Adrenal gland (tissue), 12 donors: Measurements from ENCODE around the gene TMEM256. TPM values are rescaled to one million over a fixed set of nuclear protein-coding genes. Genes with fewer than 3 reads are reported as not detected.
"Not testable (repeated sequence)": the region's sequence is repeated elsewhere in the genome, so short reads cannot be mapped to it uniquely, and the experiment has no call there.

Experiments
- DNase-seq, 7 donors: peaks; one replicate each; pipeline ENCODE4 v3.0.0-alpha.2; 2019 to 2020
- H3K27ac ChIP-seq, 5 donors: fragments of 200-600 bp; sonication (generic) in 4 of 5; 1 replicate in 3 of 5; 2 replicates in 2 of 5; pipeline versions ENCODE4 v1.5.1 to v1.8.0; 2016 to 2020; ENCODE audit warnings: mild to moderate bottlenecking in 1 of 5
- H3K27me3 ChIP-seq: fragments of 200-600 bp; 2 replicates; pipeline ENCODE4 v1.8.0; 2021
- H3K36me3 ChIP-seq, 2 donors: fragments of 200-600 bp; replicated peaks in 1 of 2; 1 replicate in 1 of 2; 2 replicates in 1 of 2; pipeline versions ENCODE4 v1.5.1 to v1.8.0; 2018 to 2022
- H3K4me1 ChIP-seq, 2 donors: fragments of 200-600 bp; replicated peaks in 1 of 2; 1 replicate in 1 of 2; 2 replicates in 1 of 2; pipeline versions ENCODE4 v1.5.1 to v1.8.0; 2018 to 2021
- H3K4me3 ChIP-seq, 4 donors: fragments of 200-600 bp; sonication (generic) in 3 of 4; one replicate each; pipeline ENCODE4 v1.5.1; 2016 to 2018
- H3K9me3 ChIP-seq, 3 donors: fragments of 200-600 bp; sonication (generic) in 1 of 3; replicated peaks in 1 of 3; 1 replicate in 2 of 3; 2 replicates in 1 of 3; pipeline versions ENCODE4 v1.5.1 to v1.8.0; 2016 to 2021
- POLR2A ChIP-seq, 2 donors: fragments of 450-650 bp; IDR thresholded peaks; one replicate each; pipeline ENCODE4 v1.6.1; 2017; ENCODE audit warnings: antibody characterized with exemption in 2 of 2, mild to moderate bottlenecking in 2 of 2, moderate library complexity in 1 of 2
- WGBS, 4 donors: extraction: QIAGEN DNeasy Blood & Tissue Kit in 2 of 4; methylation state at CpG; one replicate each; pipeline versions ENCODE4 v1.1.5 to v1.1.7; 2013 to 2017; 5-methylcytosine and 5-hydroxymethylcytosine counted together
- intact Hi-C, 2 donors: fragments of 100-400 bp; cut with DNase I; formaldehyde crosslinking; loops; one replicate each; pipeline versions ENCODE4 v1.14.1 to v1.15.0; 2022 to 2023
- polyA plus RNA-seq, 3 donors: library from polyadenylated mRNA; stranded (reverse); fragments of 200-250 nt in 2 of 3; fragments of 350-450 nt in 1 of 3; fragmentation: Illumina TruSeq in 1 of 3; extraction: RNeasy Lipid Tissue Mini Kit (QIAGEN cat#74804) in 1 of 3; gene quantifications; one replicate each; pipeline ENCODE4 v1.2.3, GENCODE V29; 2013 to 2014
- total RNA-seq, 9 donors: library from RNA; depleted of rRNA in 4 of 9; stranded (reverse); fragments of >200 nt in 4 of 9; fragments of 120-200 nt in 1 of 9; fragmentation: NEBNext Ultra II Directional in 1 of 9; extraction: Animal tissue kit (Norgen Biotek cat#: 25700) in 1 of 9; gene quantifications; one replicate each; pipeline versions ENCODE4 v1.1.0 to v1.2.4, GENCODE V29; 2013 to 2023
- TF ChIP-seq, protein P1 (sequence below), 6 experiments: fragments of 450-650 bp in 4 of 6; fragments of 200-600 bp in 2 of 6; sonication (generic) in 1 of 6; IDR thresholded peaks; 1 replicate in 5 of 6; 2 replicates in 1 of 6; pipeline versions ENCODE4 v1.5.1 to v1.8.0; 2016 to 2021; ENCODE audit warnings: antibody characterized with exemption in 6 of 6, mild to moderate bottlenecking in 2 of 6, moderate library complexity in 1 of 6
- donor health status: healthy with polysubstance abuse.
- donor health status: Bipolar disorder and iron deficiency.
- donor health status: DM: yes; HTN: yes; CAD: no.
- donor health status: DM: no; HTN: no; CAD: no.
- donor health status: DM: no; HTN: no; CAD: no.
- donor health status: DM: yes; HTN: yes; CAD: no.

TMEM256 gene
- total and polyA plus RNA-seq, 12 donors = 48.5 to 334 (median 93.2) TPM

DNA sequence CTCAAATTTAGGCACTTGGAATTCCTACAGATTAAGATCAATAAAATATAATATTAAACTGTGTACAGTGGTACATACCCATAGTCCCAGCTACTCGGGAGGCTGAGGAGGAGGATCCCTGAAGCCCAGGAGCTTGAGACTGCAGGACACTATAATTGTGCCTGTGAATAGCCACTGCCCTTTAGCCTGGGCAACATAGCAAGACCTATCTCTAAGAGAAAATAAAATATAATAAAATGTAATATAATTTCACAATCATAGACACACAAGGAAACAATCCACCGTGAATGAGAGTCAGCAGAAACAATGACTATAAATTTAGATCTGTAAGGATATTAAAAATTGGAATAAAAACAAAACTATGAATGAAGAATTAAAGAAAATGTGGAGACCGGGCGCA lies 33.0 kb downstream of the TMEM256 start:
- DNase-seq = no peak
- no peak overlapping the region for H3K4me3 ChIP-seq
- no peaks in the 10 kb centered on the region for H3K4me1 ChIP-seq
- TF ChIP-seq POLR2A (IDR thresholded peaks at IDR 0.05) = no peak
- TF ChIP-seq, protein P1, sequence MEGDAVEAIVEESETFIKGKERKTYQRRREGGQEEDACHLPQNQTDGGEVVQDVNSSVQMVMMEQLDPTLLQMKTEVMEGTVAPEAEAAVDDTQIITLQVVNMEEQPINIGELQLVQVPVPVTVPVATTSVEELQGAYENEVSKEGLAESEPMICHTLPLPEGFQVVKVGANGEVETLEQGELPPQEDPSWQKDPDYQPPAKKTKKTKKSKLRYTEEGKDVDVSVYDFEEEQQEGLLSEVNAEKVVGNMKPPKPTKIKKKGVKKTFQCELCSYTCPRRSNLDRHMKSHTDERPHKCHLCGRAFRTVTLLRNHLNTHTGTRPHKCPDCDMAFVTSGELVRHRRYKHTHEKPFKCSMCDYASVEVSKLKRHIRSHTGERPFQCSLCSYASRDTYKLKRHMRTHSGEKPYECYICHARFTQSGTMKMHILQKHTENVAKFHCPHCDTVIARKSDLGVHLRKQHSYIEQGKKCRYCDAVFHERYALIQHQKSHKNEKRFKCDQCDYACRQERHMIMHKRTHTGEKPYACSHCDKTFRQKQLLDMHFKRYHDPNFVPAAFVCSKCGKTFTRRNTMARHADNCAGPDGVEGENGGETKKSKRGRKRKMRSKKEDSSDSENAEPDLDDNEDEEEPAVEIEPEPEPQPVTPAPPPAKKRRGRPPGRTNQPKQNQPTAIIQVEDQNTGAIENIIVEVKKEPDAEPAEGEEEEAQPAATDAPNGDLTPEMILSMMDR (IDR thresholded peaks at IDR 0.05) = no peak
- H3K27me3 ChIP-seq = no peaks in the 10 kb centered on the region
- no peak overlapping the region for H3K27ac ChIP-seq
- WGBS, 4 donors = 78 to 90% (median 82%) methylated on average over 4 of the region's 4 CpGs
- intact Hi-C loops = no loop called here
- H3K9me3 ChIP-seq = no peaks in the 10 kb centered on the region
- H3K36me3 ChIP-seq = no peaks in the 10 kb centered on the region

- WGBS, 4 donors = 75 to 83% (median 79%) methylated on average over 5 of the region's 5 CpGs
- intact Hi-C loops = no loop called here
Observed at GRCh38 chr17:7369825-7370224, 34.1 kb downstream of the TMEM256 start.

DNA sequence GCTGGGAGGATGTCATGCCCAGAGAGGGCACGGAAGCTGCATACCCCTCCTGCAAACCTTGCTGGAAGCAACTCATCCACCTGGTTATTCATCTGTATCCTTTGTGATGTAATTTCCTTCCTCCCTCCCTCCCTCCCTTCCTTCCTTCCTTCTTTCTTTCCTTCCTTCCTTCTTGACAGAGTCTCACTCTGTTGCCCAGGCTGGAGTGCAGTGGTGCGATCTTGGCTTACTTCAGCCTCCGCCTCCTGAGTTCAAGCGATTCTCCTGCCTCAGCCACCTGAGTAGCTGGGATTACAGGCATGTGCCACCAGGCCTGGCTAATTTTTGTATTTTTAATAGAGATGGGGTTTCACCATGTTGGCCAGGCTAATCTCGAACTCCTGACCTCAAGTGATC lies 35.3 kb downstream of the TMEM256 start:
- 72 to 83% (median 81%) methylated on average over 5 of the region's 5 CpGs for WGBS, 4 donors
- intact Hi-C loops, H3K4me1 ChIP-seq, H3K4me3 ChIP-seq, H3K27me3 ChIP-seq, H3K27ac ChIP-seq, H3K9me3 ChIP-seq, H3K36me3 ChIP-seq, DNase-seq: not testable (repeated sequence)

More at GRCh38 chr17:7369825-7370224, 34.1 kb downstream of the TMEM256 start:
- no peak for DNase-seq
- TF ChIP-seq POLR2A (IDR thresholded peaks at IDR 0.05) = no peak
- TF ChIP-seq, protein P1 (IDR thresholded peaks at IDR 0.05) = no peak
- Histone ChIP-seq H3K27me3 (no peaks in the 10 kb centered on the region), H3K27ac (no peak overlapping the region), H3K9me3 (no peaks in the 10 kb centered on the region), H3K4me3 (no peak overlapping the region), H3K36me3 (no peaks in the 10 kb centered on the region), H3K4me1 (no peaks in the 10 kb centered on the region)

- TF ChIP-seq POLR2A (IDR thresholded peaks at IDR 0.05) = no peak
- TF ChIP-seq, protein P1 (IDR thresholded peaks at IDR 0.05) = no peak
- intact Hi-C loops = no loop called here
- Histone ChIP-seq H3K4me3 (no peak overlapping the region), H3K27ac (no peak overlapping the region), H3K9me3 (no peaks in the 10 kb centered on the region), H3K36me3 (no peaks in the 10 kb centered on the region), H3K27me3 (no peaks in the 10 kb centered on the region), H3K4me1 (no peaks in the 10 kb centered on the region)
- WGBS, 4 donors = 63 to 74% (median 66%) methylated on average over 13 of the region's 13 CpGs
- DNase-seq = no peak
Observed at GRCh38 chr17:7367918-7368598, 35.8 kb downstream of the TMEM256 start.

- no peak for DNase-seq
- intact Hi-C loops = no loop called here
- no peak overlapping the region for H3K27ac ChIP-seq
- no peaks in the 10 kb centered on the region for H3K4me1 ChIP-seq
- H3K27me3 ChIP-seq = no peaks in the 10 kb centered on the region
- H3K36me3 ChIP-seq = no peaks in the 10 kb centered on the region
- no peak for TF ChIP-seq POLR2A (IDR thresholded peaks at IDR 0.05)
- TF ChIP-seq, protein P1 (IDR thresholded peaks at IDR 0.05) = no peak
- 78 to 86% (median 82%) methylated on average over 6 to 8 of the region's 8 CpGs for WGBS, 4 donors
- H3K4me3 ChIP-seq = no peak overlapping the region
- H3K9me3 ChIP-seq = no peaks in the 10 kb centered on the region
Observed at GRCh38 chr17:7367083-7367482, 36.8 kb downstream of the TMEM256 start.

DNA sequence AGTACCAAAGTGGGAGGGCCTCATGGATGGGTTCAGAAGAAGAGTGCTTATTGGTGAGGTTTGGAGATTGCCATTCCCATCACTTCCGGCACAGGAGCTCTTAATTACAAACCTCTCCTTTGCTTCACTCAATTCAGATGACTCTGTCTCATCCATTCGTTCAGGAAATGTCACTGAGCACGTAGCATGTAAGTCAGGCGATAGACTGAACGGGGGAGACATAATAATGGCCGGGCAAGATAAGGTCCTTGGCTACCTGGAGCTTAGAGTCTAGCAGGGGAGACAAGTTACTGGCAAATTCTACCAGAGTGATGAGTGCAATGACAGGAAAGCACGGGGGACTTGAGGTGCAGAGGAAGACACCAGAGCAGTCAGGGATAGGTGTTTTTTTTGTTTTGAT lies 37.9 kb downstream of the TMEM256 start:
- 79 to 90% (median 80%) methylated on average over 6 of the region's 7 CpGs for WGBS, 4 donors
- H3K27ac ChIP-seq = not testable (repeated sequence)

More for the DNA sequence above, 37.9 kb downstream of the TMEM256 start:
- DNase-seq, intact Hi-C loops, H3K4me1 ChIP-seq, H3K9me3 ChIP-seq, H3K27me3 ChIP-seq, H3K36me3 ChIP-seq, H3K4me3 ChIP-seq: not testable (repeated sequence)
